Heart left ventricle (tissue), 16 donors: ENCODE measurements around the gene JMY. TPM values are rescaled to one million over a fixed set of nuclear protein-coding genes. Genes with fewer than 3 reads are reported as not detected.

Experiments used
- ATAC-seq, 4 donors: fragments of 200-7000 bp; cut with Tn5 transposase; one replicate each; pipeline ENCODE4 v1.9.1; 2020 to 2022; ENCODE audit warnings: moderate library complexity in 4 of 4, mild to moderate bottlenecking in 3 of 4, moderate number of reproducible peaks in 1 of 4
- DNase-seq, 5 donors: peaks; one replicate each; pipeline ENCODE4 v3.0.0-alpha.2; 2020
- H3K27ac ChIP-seq, 12 donors: fragments of 200-600 bp; sonication (generic) in 4 of 12; one replicate each; pipeline versions ENCODE4 v1.5.0 to v1.8.0; 2016 to 2022; ENCODE audit warnings: mild to moderate bottlenecking in 2 of 12
- H3K27me3 ChIP-seq, 9 donors: fragments of 200-600 bp; sonication (generic) in 2 of 9; one replicate each; pipeline versions ENCODE4 v1.5.1 to v1.8.0; 2016 to 2022; ENCODE audit warnings: mild to moderate bottlenecking in 3 of 9
- H3K36me3 ChIP-seq, 9 donors: fragments of 200-600 bp; sonication (generic) in 2 of 9; one replicate each; pipeline versions ENCODE4 v1.5.0 to v1.8.0; 2018 to 2022; ENCODE audit warnings: mild to moderate bottlenecking in 2 of 9
- H3K4me1 ChIP-seq, 12 donors: fragments of 200-600 bp; sonication (generic) in 4 of 12; one replicate each; pipeline versions ENCODE4 v1.5.0 to v1.8.0; 2016 to 2022; ENCODE audit warnings: mild to moderate bottlenecking in 3 of 12
- H3K4me3 ChIP-seq, 12 donors: fragments of 200-600 bp; sonication (generic) in 4 of 12; one replicate each; pipeline versions ENCODE4 v1.5.0 to v1.8.0; 2017 to 2022; ENCODE audit warnings: mild to moderate bottlenecking in 9 of 12, moderate library complexity in 4 of 12
- H3K9me3 ChIP-seq, 12 donors: fragments of 200-600 bp; sonication (generic) in 4 of 12; one replicate each; pipeline versions ENCODE4 v1.5.0 to v1.8.0; 2016 to 2022; ENCODE audit warnings: mild to moderate bottlenecking in 1 of 12
- CTCF ChIP-seq, 12 donors: fragments of 200-600 bp; sonication (generic) in 4 of 12; IDR thresholded peaks; one replicate each; pipeline versions ENCODE4 v1.5.0 to v1.8.0; 2018 to 2022; ENCODE audit warnings: antibody characterized with exemption in 12 of 12, mild to moderate bottlenecking in 5 of 12
- POLR2A ChIP-seq, 2 donors: fragments of 450-650 bp; IDR thresholded peaks; one replicate each; pipeline ENCODE4 v1.6.1; 2017; ENCODE audit warnings: antibody characterized with exemption in 2 of 2, mild to moderate bottlenecking in 2 of 2, moderate library complexity in 2 of 2
- WGBS, 4 donors: extraction: QIAGEN DNeasy Blood & Tissue Kit in 2 of 4; methylation state at CpG; one replicate each; pipeline versions ENCODE4 v1.1.5 to v1.1.7; 2013 to 2018; 5-methylcytosine and 5-hydroxymethylcytosine counted together
- intact Hi-C, 10 donors: fragments of 100-400 bp; cut with DNase I; formaldehyde crosslinking; loops; one replicate each; pipeline versions ENCODE4 v1.11.1 to v1.14.2; 2022
- polyA plus RNA-seq, 2 donors: library from polyadenylated mRNA; stranded (reverse); fragments of 200-250 nt; gene quantifications; one replicate each; pipeline ENCODE4 v1.2.3, GENCODE V29; 2013
- total RNA-seq, 9 donors: library from RNA; depleted of rRNA in 2 of 9; stranded (reverse); fragments of >200 nt in 2 of 9; fragmentation: NEBNext Ultra II Directional in 3 of 9; extraction: Animal tissue kit (Norgen Biotek cat#: 25700) in 3 of 9; gene quantifications; one replicate each; pipeline versions ENCODE4 v1.1.0 to v1.2.4, GENCODE V29; 2016 to 2023
- donor health status: ischemic (EF 13 %, LVEDD 7.1; RV severe dilation, severe dysfunction).
- donor health status: healthy with polysubstance abuse.
- donor health status: DM: no; HTN: yes; CAD: no.
- donor health status: DM: no; HTN: no; CAD: no.
- donor health status: ischemic (EF 25% LVEDD 6.9; RV normal size, moderate dysfunction).
- donor health status: ischemic (EF 25% LVEDD 5.7; RV mildly dilated, moderate dysfunction).
- donor health status: healthy.
- donor health status: DM: yes; HTN: yes; CAD: no.
- donor health status: ischemic (EF 35%, LVEDD 5.7; RV mildly dilated, moderate dysfunction).
- donor health status: nonischemic (EF 11% LVEDD 7.7; RV severe dilation, severe dysfunction).
- donor health status: DM: yes; HTN: yes; CAD: no.
- donor health status: PGD.
- donor health status: ischemic (EF 29% LVEDD 5.4; RV normal size, mild dysfunction).
- donor health status: nonischemic (EF 23%, LVEDD 6.1; RV moderate dilation, normal function).

The JMY gene
- total and polyA plus RNA-seq, 11 donors: 3.0 to 16.9 (median 11.3) TPM

GRCh38 chr5:79224286-79224984 is 11.5 kb upstream of the JMY start:
- intact Hi-C loops: no loop called here
- Histone ChIP-seq H3K27me3 (no peaks in the 10 kb centered on the region), H3K4me1 (no peaks in the 10 kb centered on the region), H3K9me3 (no peaks in the 10 kb centered on the region), H3K4me3 (no peak overlapping the region), H3K27ac (no peak overlapping the region), H3K36me3 (no peaks in the 10 kb centered on the region)
- TF ChIP-seq CTCF (IDR thresholded peaks at IDR 0.05): no peak
- TF ChIP-seq POLR2A (IDR thresholded peaks at IDR 0.05): no peak
- 80 to 83% (median 83%) methylated on average over 4 of the region's 4 CpGs for WGBS, 4 donors
- no peak for DNase-seq
- no peak for ATAC-seq

GRCh38 chr5:79225026-79225425 is 10.9 kb upstream of the JMY start:
- TF ChIP-seq CTCF (IDR thresholded peaks at IDR 0.05): no peak
- TF ChIP-seq POLR2A (IDR thresholded peaks at IDR 0.05): no peak
- WGBS, 4 donors: 69 to 88% (median 75%) methylated on average over 2 of the region's 2 CpGs
- no peaks in the 10 kb centered on the region for H3K27me3 ChIP-seq
- no peaks in the 10 kb centered on the region for H3K9me3 ChIP-seq
- intact Hi-C loops: no loop called here
- no peak overlapping the region for H3K4me3 ChIP-seq
- no peak for ATAC-seq
- H3K4me1 ChIP-seq: no peaks in the 10 kb centered on the region
- no peak for DNase-seq
- H3K27ac ChIP-seq: no peak overlapping the region
- peaks cover 0 to 4% (median 0%) of the 10 kb centered on the region in 9 donors for H3K36me3 ChIP-seq

GRCh38 chr5:79225441-79225840 is 10.5 kb upstream of the JMY start:
- ATAC-seq (no peak), DNase-seq (no peak)
- intact Hi-C loops: no loop called here
- Histone ChIP-seq H3K9me3 (no peaks in the 10 kb centered on the region), H3K4me3 (no peak overlapping the region), H3K27ac (no peak overlapping the region), H3K36me3 (peaks cover 0 to 5% (median 0%) of the 10 kb centered on the region in 9 donors), H3K4me1 (no peaks in the 10 kb centered on the region), H3K27me3 (no peaks in the 10 kb centered on the region)
- 95 to 97% (median 97%) methylated on average over 5 of the region's 5 CpGs for WGBS, 4 donors
- no peak for TF ChIP-seq CTCF (IDR thresholded peaks at IDR 0.05)
- no peak for TF ChIP-seq POLR2A (IDR thresholded peaks at IDR 0.05)

- 86 to 92% (median 89%) methylated on average over 4 of the region's 4 CpGs for WGBS, 4 donors
- intact Hi-C loops: no loop called here
- no peak for ATAC-seq
- no peak for DNase-seq
- Histone ChIP-seq H3K27ac (no peak overlapping the region), H3K27me3 (no peaks in the 10 kb centered on the region), H3K4me1 (no peaks in the 10 kb centered on the region), H3K4me3 (no peak overlapping the region), H3K36me3 (peaks cover 0 to 5% (median 0%) of the 10 kb centered on the region in 9 donors), H3K9me3 (no peaks in the 10 kb centered on the region)
- no peak for TF ChIP-seq POLR2A (IDR thresholded peaks at IDR 0.05)
- TF ChIP-seq CTCF (IDR thresholded peaks at IDR 0.05): no peak
Measured at GRCh38 chr5:79227484-79228025, 8.4 kb upstream of the JMY start.
